ENCODE data around the gene SIAH3. TPM values are rescaled to one million over a fixed set of nuclear protein-coding genes. Genes with fewer than 3 reads are reported as not detected.

SIAH3 gene
- total RNA-seq, 6 experiments from 2014 or later: not detected

DNA sequence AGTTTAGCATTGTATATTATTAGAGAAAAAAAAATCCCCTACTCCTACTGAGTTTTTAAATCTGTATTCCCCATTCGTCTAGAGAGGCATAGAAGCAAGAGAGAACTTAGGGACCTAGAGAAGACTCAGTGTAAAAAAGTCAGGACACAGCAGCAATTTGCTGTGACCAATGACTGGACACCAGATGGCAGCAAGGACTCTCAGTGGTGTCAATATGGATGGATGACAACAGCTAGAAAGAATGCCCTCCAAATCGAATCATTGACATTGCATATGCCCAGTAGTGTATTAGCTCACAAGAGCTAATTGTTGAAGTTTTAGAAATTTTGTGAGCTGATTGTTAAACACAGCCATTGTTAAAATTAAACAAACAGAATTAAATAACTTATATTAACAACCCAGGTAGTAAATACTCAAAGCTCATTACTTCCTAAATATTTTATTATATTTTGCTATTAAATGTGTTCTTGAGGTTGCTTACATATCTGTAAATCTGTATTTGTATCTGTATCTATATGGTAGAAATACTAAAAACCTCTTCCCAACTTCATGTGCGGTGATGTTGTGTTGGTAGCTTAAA lies 43.9 kb downstream of the SIAH3 start:
- no peak for DNase-seq
- intact Hi-C loops (cut with DNase I): no loop called here
- Histone ChIP-seq H3K4me3 (no peak overlapping the region), H3K36me3 (no peaks in the 10 kb centered on the region), H3K4me1 (no peaks in the 10 kb centered on the region), H3K9me3 (no peaks in the 10 kb centered on the region), H3K27ac (no peak overlapping the region), H3K27me3 (no peaks in the 10 kb centered on the region)
- peak; percentile 77 to 100 (median 90) for ATAC-seq
- TF ChIP-seq, protein P1, sequence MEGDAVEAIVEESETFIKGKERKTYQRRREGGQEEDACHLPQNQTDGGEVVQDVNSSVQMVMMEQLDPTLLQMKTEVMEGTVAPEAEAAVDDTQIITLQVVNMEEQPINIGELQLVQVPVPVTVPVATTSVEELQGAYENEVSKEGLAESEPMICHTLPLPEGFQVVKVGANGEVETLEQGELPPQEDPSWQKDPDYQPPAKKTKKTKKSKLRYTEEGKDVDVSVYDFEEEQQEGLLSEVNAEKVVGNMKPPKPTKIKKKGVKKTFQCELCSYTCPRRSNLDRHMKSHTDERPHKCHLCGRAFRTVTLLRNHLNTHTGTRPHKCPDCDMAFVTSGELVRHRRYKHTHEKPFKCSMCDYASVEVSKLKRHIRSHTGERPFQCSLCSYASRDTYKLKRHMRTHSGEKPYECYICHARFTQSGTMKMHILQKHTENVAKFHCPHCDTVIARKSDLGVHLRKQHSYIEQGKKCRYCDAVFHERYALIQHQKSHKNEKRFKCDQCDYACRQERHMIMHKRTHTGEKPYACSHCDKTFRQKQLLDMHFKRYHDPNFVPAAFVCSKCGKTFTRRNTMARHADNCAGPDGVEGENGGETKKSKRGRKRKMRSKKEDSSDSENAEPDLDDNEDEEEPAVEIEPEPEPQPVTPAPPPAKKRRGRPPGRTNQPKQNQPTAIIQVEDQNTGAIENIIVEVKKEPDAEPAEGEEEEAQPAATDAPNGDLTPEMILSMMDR (IDR thresholded peaks at IDR 0.05): peak; percentile 57 to 78 (median 70)
- TF ChIP-seq POLR2A (IDR thresholded peaks at IDR 0.05): no peak
- WGBS (ENCODE audit: insufficient coverage, low coverage, low lambda C conversion rate, missing lambda C conversion rate): 35% methylated on average over 3 of the region's 3 CpGs

DNA sequence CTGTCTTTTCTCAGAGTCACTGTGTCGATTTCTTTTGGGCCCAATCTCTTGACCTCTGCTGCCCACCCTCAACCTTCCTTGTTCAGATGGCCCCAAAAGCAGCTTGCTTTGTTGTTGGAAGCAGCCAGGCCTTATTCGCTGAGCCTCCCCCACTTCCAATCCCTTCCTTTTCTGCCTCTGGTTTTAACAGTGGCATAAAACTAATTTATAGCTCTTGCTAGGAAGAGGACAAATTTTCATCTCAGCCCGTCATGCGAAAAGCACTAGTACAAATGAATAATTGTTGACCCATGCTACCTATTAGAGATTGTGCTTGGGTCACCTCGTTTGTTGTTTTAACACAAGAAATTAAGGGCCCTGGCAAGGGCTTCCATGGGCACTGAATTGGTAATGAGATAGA lies 51.1 kb downstream of the SIAH3 start:
- 71% methylated on average over 5 of the region's 5 CpGs for WGBS (ENCODE audit: insufficient coverage, low coverage, low lambda C conversion rate, missing lambda C conversion rate)
- intact Hi-C loops (cut with DNase I): no loop called here
- no peak for ATAC-seq
- Histone ChIP-seq H3K4me3 (no peak overlapping the region), H3K36me3 (no peaks in the 10 kb centered on the region), H3K27me3 (no peaks in the 10 kb centered on the region), H3K27ac (no peak overlapping the region), H3K4me1 (no peaks in the 10 kb centered on the region), H3K9me3 (no peaks in the 10 kb centered on the region)
- TF ChIP-seq, protein P1 (IDR thresholded peaks at IDR 0.05): no peak
- TF ChIP-seq POLR2A (IDR thresholded peaks at IDR 0.05): no peak
- no peak for DNase-seq

DNA sequence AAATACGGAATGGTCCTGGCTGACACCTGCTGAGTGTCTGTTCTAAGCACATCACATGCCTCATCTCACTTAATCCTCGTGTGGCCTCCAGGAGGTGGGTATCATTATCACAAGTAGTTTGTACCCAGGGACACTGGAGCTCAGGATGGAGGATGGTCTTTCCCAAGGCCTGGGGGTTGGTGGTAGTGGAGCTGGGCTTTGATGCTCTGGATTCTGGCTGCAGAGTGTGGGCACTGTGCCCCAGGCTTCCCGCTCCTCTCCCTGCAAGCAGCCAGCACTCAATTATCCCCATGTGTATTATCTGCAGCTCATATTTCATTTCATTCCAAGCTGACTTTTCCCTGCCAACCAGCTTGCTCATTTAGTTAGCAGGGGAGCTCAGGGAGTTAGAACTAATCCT lies 52.1 kb downstream of the SIAH3 start:
- DNase-seq (no peak), ATAC-seq (no peak)
- TF ChIP-seq, protein P1 (IDR thresholded peaks at IDR 0.05): no peak
- no peak for TF ChIP-seq POLR2A (IDR thresholded peaks at IDR 0.05)
- no peaks in the 10 kb centered on the region for H3K4me1 ChIP-seq
- H3K4me3 ChIP-seq: no peak overlapping the region
- no peaks in the 10 kb centered on the region for H3K9me3 ChIP-seq
- no peak overlapping the region for H3K27ac ChIP-seq
- H3K36me3 ChIP-seq: no peaks in the 10 kb centered on the region
- no peaks in the 10 kb centered on the region for H3K27me3 ChIP-seq
- WGBS (ENCODE audit: insufficient coverage, low coverage, low lambda C conversion rate, missing lambda C conversion rate): 38% methylated on average over 2 of the region's 3 CpGs
- intact Hi-C loops (cut with DNase I): no loop called here

DNA sequence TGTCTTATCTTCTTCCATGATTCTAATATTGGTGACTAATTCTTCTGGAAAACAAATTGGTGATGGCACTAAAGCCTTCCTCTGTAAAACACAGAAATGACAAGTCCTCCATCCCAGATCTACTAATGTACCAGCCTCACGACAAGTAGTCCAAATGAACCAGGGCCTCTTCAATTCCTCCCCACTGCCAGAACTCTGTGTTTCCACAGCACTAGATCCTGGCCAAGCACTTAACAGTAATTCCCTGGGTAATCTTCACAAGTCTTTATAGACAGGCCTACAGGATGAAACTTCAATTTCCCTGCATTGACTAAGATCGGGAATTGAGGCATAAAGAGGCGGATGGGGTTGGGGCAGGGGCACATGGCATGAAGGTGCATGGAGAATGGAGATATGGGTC lies 52.7 kb downstream of the SIAH3 start:
- Histone ChIP-seq H3K27ac (no peak overlapping the region), H3K4me3 (no peak overlapping the region), H3K4me1 (no peaks in the 10 kb centered on the region), H3K27me3 (no peaks in the 10 kb centered on the region), H3K9me3 (no peaks in the 10 kb centered on the region), H3K36me3 (no peaks in the 10 kb centered on the region)
- ATAC-seq (no peak), DNase-seq (no peak)
- intact Hi-C loops (cut with DNase I): no loop called here
- no peak for TF ChIP-seq POLR2A (IDR thresholded peaks at IDR 0.05)
- TF ChIP-seq, protein P1 (IDR thresholded peaks at IDR 0.05): no peak
- 88% methylated on average over 3 of the region's 3 CpGs for WGBS (ENCODE audit: insufficient coverage, low coverage, low lambda C conversion rate, missing lambda C conversion rate)

Measured in right lobe of liver (tissue), 6 donors.